ENCODE results near the gene TRAF1. TPM values are rescaled to one million over a fixed set of nuclear protein-coding genes. Genes with fewer than 3 reads are reported as not detected.

TRAF1 gene
- total and polyA plus RNA-seq, 11 donors = 0.93 to 7.8 (median 1.8) TPM

GRCh38 chr9:120889606-120890271 lies 36.9 kb downstream of the TRAF1 start:
- Histone ChIP-seq H3K36me3 (no peaks in the 10 kb centered on the region), H3K4me1 (peaks cover 0 to 42% (median 11%) of the 10 kb centered on the region in 12 donors), H3K4me3 (no peak overlapping the region), H3K27ac (peak overlapping the region in 5 of 12 donors; percentile 4 to 78 (median 42)), H3K27me3 (no peaks in the 10 kb centered on the region), H3K9me3 (no peaks in the 10 kb centered on the region)
- WGBS, 4 donors = 96 to 100% (median 97%) methylated on average over 1 of the region's 1 CpG
- no peak for TF ChIP-seq CTCF (IDR thresholded peaks at IDR 0.05)
- no peak for TF ChIP-seq POLR2A (IDR thresholded peaks at IDR 0.05)
- intact Hi-C loops (cut with DNase I) = no loop called here
- ATAC-seq = no peak
- DNase-seq = no peak

- H3K4me3 ChIP-seq = no peak overlapping the region
- intact Hi-C loops (cut with DNase I) = no loop called here
- H3K9me3 ChIP-seq = no peaks in the 10 kb centered on the region
- no peak overlapping the region for H3K27ac ChIP-seq
- ATAC-seq = no peak
- H3K27me3 ChIP-seq = no peaks in the 10 kb centered on the region
- H3K4me1 ChIP-seq = peaks cover 0 to 39% (median 5%) of the 10 kb centered on the region in 12 donors
- TF ChIP-seq CTCF (IDR thresholded peaks at IDR 0.05) (no peak), POLR2A (IDR thresholded peaks at IDR 0.05) (no peak)
- no peak for DNase-seq
- H3K36me3 ChIP-seq = no peaks in the 10 kb centered on the region
These were observed 38.0 kb downstream of the TRAF1 start for GRCh38 chr9:120888626-120889025.

- ATAC-seq = peak; percentile 8 to 82 (median 62)
- TF ChIP-seq POLR2A (IDR thresholded peaks at IDR 0.05) (no peak), CTCF (IDR thresholded peaks at IDR 0.05) (no peak)
- H3K27me3 ChIP-seq = no peaks in the 10 kb centered on the region
- peaks cover 0 to 26% (median 5%) of the 10 kb centered on the region in 12 donors for H3K4me1 ChIP-seq
- peak overlapping the region in 3 of 12 donors; percentile 17 to 48 (median 27) for H3K27ac ChIP-seq
- no peaks in the 10 kb centered on the region for H3K36me3 ChIP-seq
- DNase-seq = peak in 2 of 5 donors; percentile 44 to 60
- whole genome bisulfite sequencing, 4 donors = 73 to 85% (median 81%) methylated on average over 8 of the region's 8 CpGs
- H3K9me3 ChIP-seq = no peaks in the 10 kb centered on the region
- intact Hi-C loops (cut with DNase I) = no loop called here
- H3K4me3 ChIP-seq = no peak overlapping the region
These were observed 40.1 kb downstream of the TRAF1 start for GRCh38 chr9:120886490-120886967.

GRCh38 chr9:120885958-120886357 lies 40.6 kb downstream of the TRAF1 start:
- intact Hi-C loops (cut with DNase I) = no loop called here
- Histone ChIP-seq H3K27me3 (no peaks in the 10 kb centered on the region), H3K27ac (peak overlapping the region in 5 of 12 donors; percentile 17 to 48 (median 34)), H3K4me3 (no peak overlapping the region), H3K9me3 (no peaks in the 10 kb centered on the region), H3K4me1 (peaks cover 0 to 26% (median 5%) of the 10 kb centered on the region in 12 donors), H3K36me3 (no peaks in the 10 kb centered on the region)
- DNase-seq = peak in 1 of 5 donors; percentile 51
- peak; percentile 34 to 62 (median 60) for ATAC-seq
- TF ChIP-seq CTCF (IDR thresholded peaks at IDR 0.05) (no peak), POLR2A (IDR thresholded peaks at IDR 0.05) (no peak)
- WGBS, 4 donors = 35 to 43% (median 42%) methylated on average over 5 of the region's 5 CpGs
